HG03039 (cell line): Measurements from ENCODE around the gene NAMPT.

Experiments used
- ATAC-seq: cut with Tn5 transposase; IDR thresholded peaks from one replicate; pipeline ENCODE4 v1.9.1; 2021; ENCODE audit warnings: mild to moderate bottlenecking, moderate library complexity; ENCODE audit not compliant: unreplicated experiment

The NAMPT gene

GRCh38 chr7:106277976-106278375 lies 6.8 kb downstream of the NAMPT start:
- ATAC-seq, result no peak

GRCh38 chr7:106276513-106276912 lies 8.3 kb downstream of the NAMPT start:
- ATAC-seq, result no peak

DNA sequence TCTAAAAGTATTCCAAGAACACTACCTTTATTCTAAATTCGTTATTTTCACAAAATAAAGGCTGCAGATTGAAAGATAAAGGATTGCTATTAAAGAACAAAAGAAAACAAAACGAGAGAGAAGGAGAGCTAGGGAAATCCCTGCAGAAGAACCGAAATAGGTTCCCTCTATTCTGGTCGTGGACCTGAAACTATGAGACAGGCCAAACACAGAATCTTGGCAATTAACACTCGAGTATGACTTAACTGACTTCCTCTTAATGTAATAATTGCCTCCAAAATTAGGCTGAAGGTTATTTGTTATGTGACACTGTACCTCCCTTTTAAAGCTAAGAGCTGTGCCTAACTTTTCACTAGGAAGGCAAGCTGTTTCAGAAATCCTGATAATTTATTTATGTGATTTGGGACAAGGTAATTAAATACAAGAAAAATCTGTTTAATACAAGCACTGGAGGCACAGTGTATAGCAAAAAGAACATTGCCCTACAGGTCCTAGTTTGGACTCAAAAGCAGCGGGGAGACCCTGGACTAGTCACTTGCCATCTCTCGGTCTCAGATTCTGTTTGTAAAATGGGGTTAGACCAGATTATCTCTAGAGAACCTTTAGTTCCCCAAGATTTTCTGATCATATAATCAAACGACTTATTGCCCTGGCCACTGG lies 11.6 kb downstream of the NAMPT start:
- no peak for ATAC-seq

DNA sequence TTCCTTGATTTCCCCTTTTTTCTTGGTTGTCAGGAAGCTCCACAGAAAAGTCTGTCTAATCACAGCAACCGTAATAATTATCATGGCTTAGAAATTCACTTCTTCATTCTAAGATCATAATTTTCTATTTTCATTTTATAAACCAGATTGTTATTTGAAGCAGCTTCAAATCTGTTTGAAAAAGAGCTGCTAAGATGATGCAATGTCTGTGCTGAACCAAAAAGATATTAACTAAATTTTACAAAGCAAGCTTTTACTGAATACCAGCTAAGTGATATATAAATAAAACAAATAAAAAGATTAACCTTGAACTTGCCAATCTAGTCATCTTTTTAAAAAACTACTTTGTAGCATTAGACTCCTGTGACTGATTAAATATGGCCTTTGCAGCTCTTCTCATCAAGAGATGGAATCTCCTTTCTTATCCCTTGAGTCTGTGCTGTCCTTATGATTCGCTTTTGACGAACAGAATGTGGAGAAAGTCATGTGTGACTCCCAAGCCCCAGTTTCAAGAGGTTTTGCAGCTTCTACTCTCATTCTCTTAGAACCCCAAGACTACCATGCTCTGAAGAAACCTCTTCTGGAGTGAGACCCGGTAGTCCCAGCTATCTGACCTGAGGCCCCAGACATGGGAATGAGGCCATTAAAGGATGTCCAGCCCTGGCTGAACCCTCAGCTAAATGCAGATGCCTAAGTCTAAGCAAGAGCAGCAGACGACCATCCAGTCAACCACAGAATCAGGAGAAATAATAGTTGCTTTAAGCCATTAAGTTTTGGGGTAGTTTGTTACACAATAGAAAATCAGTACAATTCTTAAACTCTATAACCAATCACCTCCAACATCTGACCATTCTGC lies 14.4 kb downstream of the NAMPT start:
- no peak for ATAC-seq

DNA sequence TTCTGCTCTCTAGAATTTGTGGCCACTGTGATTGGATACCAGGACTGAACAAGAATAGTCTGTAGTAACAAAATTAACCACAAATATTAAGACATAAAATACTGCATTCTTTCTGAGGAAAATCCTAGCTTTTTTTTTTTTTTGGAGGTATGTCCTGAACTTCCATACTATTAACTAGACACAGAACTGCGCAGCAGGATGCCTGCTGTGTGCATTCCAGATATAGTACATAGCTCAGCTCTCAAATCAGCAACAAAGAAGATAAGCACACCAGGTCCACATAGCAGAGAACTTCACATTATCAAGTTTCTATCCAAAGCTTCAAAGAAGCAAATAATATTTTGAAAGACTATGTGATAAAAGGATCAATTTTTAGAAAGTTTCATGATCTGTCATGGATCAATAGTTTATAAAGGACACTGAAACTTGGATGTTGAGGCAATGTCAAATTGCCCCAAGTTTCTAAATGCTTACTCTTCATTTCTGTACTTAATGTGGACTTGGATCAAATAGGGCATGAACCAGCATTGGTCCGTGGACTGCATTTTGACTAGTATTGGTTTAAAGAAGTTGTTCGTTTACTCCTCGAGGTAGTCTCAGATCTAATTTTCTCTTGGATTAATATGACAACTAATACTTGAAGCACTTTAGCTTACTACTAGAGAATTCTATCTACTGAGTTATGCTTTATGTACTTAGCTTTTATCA lies 15.4 kb downstream of the NAMPT start:
- ATAC-seq, result no peak

- ATAC-seq, result no peak
These were observed 19.6 kb downstream of the NAMPT start for GRCh38 chr7:106265133-106265532.

- no peak for ATAC-seq
These were observed 22.4 kb downstream of the NAMPT start for GRCh38 chr7:106262221-106262881.

DNA sequence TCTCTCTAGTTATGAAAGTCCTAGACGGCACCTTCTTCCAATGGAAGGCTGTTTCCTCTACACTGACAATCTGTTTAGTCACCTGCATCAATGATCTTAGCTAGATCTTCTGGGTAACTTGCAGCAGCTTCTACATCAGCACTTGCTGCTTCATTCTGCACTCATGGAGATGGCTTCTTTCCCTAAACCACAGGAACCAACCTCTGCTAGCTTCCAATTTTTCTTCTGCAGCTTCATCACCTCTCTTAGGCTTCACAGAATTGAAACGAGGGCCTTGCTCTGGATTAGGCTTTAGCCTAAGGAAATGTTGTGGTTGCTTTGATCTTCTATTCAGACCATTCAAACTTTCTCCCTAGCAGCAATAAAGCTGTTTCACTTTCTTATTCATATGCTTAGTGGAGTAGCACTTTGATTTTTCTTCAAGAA lies 24.6 kb downstream of the NAMPT start:
- ATAC-seq, result no peak

- ATAC-seq, result no peak
These were observed 26.0 kb downstream of the NAMPT start for GRCh38 chr7:106258789-106259188.

GRCh38 chr7:106257752-106258151 lies 27.0 kb downstream of the NAMPT start:
- ATAC-seq, result no peak

GRCh38 chr7:106256144-106256543 lies 28.6 kb downstream of the NAMPT start:
- ATAC-seq, result no peak

- no peak for ATAC-seq
These were observed 29.5 kb downstream of the NAMPT start for GRCh38 chr7:106255246-106255645.

DNA sequence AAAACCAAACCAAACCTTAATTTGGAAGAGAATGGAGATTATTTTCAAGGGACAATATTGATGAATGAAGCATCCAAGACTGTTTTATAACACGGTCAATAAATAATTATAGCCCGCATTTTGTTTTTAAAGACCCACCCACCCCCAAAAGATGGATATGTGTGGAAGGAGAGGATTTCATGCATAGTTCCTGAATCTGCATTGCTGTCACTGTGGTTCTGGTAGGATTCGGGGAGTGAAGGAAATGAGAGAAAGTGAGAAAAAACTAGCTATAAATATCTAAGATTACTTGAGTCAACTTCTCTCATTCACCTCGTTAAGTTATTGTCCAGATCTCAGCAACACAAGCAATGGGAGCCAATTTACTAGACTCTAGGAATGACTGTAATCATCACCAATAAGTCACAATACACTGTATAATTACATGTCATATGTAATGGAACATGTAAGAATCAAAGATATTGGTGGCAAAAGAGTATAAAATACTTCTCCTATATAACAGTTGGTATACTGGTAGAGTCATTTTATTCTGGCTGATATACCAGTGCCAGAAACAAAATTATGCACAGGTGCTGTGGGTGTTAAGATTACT lies 30.2 kb downstream of the NAMPT start:
- ATAC-seq, result no peak

DNA sequence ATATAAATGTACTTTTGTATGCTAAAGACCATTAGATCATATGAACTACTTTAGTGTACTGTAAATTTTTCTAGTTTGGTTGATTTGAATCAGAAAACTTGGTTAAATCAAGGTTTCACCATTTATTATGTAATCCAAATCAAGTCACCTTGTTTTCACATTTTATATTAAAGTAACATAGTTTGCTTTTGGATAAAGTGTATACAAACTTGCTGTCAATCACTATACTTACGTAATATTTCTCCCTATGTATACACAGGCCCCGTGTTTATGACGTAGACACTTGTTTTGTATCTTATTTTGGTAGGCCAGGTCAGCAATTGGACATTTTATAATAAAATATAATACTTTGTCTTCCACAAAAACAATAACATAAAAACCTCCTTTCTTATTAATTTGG lies 32.2 kb downstream of the NAMPT start:
- ATAC-seq, result no peak

- ATAC-seq, result no peak
These were observed 35.3 kb downstream of the NAMPT start for GRCh38 chr7:106249488-106249887.

GRCh38 chr7:106248600-106248999 lies 36.2 kb downstream of the NAMPT start:
- no peak for ATAC-seq

DNA sequence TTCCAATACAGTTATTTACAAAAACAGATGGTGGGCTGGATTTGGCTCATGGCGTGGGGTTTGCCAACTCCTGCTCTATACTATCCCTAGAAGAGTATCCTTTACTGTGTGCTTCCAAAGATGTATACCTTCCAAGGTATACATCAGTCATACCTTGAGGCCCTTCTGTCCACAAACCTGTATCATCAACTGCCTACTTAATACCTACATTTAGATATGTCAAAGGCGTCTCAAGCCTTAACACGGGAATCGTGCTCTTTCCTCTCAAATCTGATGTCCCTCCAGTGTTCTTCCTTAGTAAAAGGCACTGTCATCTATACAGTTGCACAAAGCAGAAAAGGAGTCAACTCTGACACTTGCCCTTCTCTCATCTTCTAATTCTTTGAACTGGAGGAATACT lies 36.9 kb downstream of the NAMPT start:
- ATAC-seq, result no peak

- ATAC-seq, result no peak
These were observed 37.7 kb downstream of the NAMPT start for GRCh38 chr7:106246902-106247711.

GRCh38 chr7:106243893-106244292 lies 40.9 kb downstream of the NAMPT start:
- no peak for ATAC-seq

- ATAC-seq, result no peak
These were observed 45.4 kb downstream of the NAMPT start for GRCh38 chr7:106239406-106239805.
